Kidney epithelial cell (primary cell): ENCODE results near the gene IPO13. TPM values are rescaled to one million over a fixed set of nuclear protein-coding genes. Genes with fewer than 3 reads are reported as not detected.

ENCODE experiments used
- DNase-seq: peaks from one replicate; pipeline ENCODE4 v3.0.0-alpha.2; 2010; ENCODE audit warnings: low read depth
- H3K27me3 ChIP-seq: 2 replicates; pipeline ENCODE4 v1.6.0; 2011; ENCODE audit warnings: low read length; ENCODE audit not compliant: control insufficient read depth, insufficient read depth
- H3K36me3 ChIP-seq: 2 replicates; pipeline ENCODE4 v1.5.1; 2011; ENCODE audit warnings: low read length; ENCODE audit not compliant: control insufficient read depth, insufficient read depth
- H3K4me3 ChIP-seq: 2 replicates; pipeline ENCODE4 v1.5.1; 2011; ENCODE audit warnings: low read depth, mild to moderate bottlenecking, control low read depth, low read length
- CTCF ChIP-seq: IDR thresholded peaks from 2 replicates; pipeline ENCODE4 v1.5.1; 2011; ENCODE audit warnings: mild to moderate bottlenecking, moderate library complexity, low read length, control low read depth, inconsistent platforms; ENCODE audit not compliant: insufficient read depth, poor library complexity, severe bottlenecking
- total RNA-seq: library from RNA; depleted of rRNA; stranded (reverse); fragments of >200 nt; gene quantifications from 2 replicates; pipeline ENCODE4 v1.2.3, GENCODE V29; 2015

IPO13 gene
- total RNA-seq, 1 donor from 2014 or later, result 32.8 TPM

GRCh38 chr1:43951021-43951985 is 4.6 kb downstream of the IPO13 start:
- no peak for TF ChIP-seq CTCF
- no peak overlapping the region for H3K4me3 ChIP-seq
- no peak for DNase-seq
- H3K36me3 ChIP-seq, result no peaks in the 10 kb centered on the region
- H3K27me3 ChIP-seq, result no peaks in the 10 kb centered on the region

GRCh38 chr1:43952731-43953346 is 6.1 kb downstream of the IPO13 start:
- DNase-seq, result no peak
- Histone ChIP-seq H3K36me3 (peaks cover 2% of the 10 kb centered on the region), H3K4me3 (no peak overlapping the region), H3K27me3 (no peaks in the 10 kb centered on the region)
- TF ChIP-seq CTCF, result no peak

- no peak for TF ChIP-seq CTCF
- H3K4me3 ChIP-seq, result no peak overlapping the region
- H3K27me3 ChIP-seq, result no peaks in the 10 kb centered on the region
- no peak for DNase-seq
- H3K36me3 ChIP-seq, result peaks cover 2% of the 10 kb centered on the region
Measured at GRCh38 chr1:43953361-43953760, 6.6 kb downstream of the IPO13 start.

- TF ChIP-seq CTCF, result no peak
Measured at GRCh38 chr1:43954036-43954435, 7.3 kb downstream of the IPO13 start.

GRCh38 chr1:43956234-43956633 is 9.5 kb downstream of the IPO13 start:
- Histone ChIP-seq H3K27me3 (no peaks in the 10 kb centered on the region), H3K4me3 (no peak overlapping the region), H3K36me3 (peaks cover 2% of the 10 kb centered on the region)
- no peak for TF ChIP-seq CTCF
- no peak for DNase-seq

More at GRCh38 chr1:43954036-43954435, 7.3 kb downstream of the IPO13 start:
- DNase-seq, result no peak
- Histone ChIP-seq H3K4me3 (no peak overlapping the region), H3K27me3 (no peaks in the 10 kb centered on the region), H3K36me3 (peaks cover 2% of the 10 kb centered on the region)
